Right lobe of liver (tissue), 4 donors: Measurements from ENCODE around the gene EVL.

Experiments used
- CTCF ChIP-seq, 4 donors: fragments of 200-600 bp in 3 of 4; fragments of 450-650 bp in 1 of 4; IDR thresholded peaks; one replicate each; pipeline versions ENCODE4 v1.5.1 to v1.8.0; 2016 to 2022; ENCODE audit warnings: antibody characterized with exemption in 4 of 4, mild to moderate bottlenecking in 2 of 4
- POLR2A ChIP-seq: fragments of 450-650 bp; IDR thresholded peaks from one replicate; pipeline ENCODE4 v1.6.1; 2017; ENCODE audit warnings: antibody characterized with exemption, mild to moderate bottlenecking
- donor health status: DM: no; HTN: no; CAD: no.
- donor health status: DM: no; HTN: no; CAD: no.
- donor health status: DM: no; HTN: yes; CAD: no.

- TF ChIP-seq POLR2A (no peak), CTCF (IDR thresholded peaks at IDR 0.05) (no peak)
Measured at GRCh38 chr14:100111931-100112704, 46.9 kb downstream of the EVL start.
